Measurements from ENCODE around the gene WASL.

WASL gene

DNA sequence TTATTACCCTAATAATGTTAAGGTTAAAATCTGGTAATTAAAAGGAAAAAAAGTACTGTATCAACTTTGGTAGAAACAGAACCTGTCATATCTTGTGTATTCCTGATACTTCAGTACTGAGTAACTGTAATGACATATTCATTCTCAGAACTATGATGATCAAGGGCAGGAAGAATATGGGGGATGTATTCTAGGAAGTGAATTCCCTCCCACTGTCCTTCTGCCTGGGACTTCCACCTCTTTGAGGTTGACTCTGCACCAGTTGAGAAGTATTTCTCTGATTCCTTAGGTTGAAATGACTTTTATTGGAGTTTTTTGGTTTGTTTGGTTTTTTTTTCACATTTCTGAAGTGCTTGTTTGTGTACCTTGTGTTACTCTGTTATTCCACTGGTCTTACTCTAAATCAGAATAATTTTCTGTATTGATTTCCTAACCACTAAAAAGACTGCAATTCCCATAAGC lies 36.9 kb downstream of the WASL start:
- Mint-ChIP-seq H3K4me3 (no peak overlapping the region), H3K4me1 (peaks cover 3% of the 10 kb centered on the region), H3K27ac (no peak overlapping the region), H3K36me3 (ENCODE audit: low read depth) (peaks cover 18% of the 10 kb centered on the region), H3K9me3 (no peaks in the 10 kb centered on the region), H3K27me3 (ENCODE audit: low read depth, poor library complexity) (no peaks in the 10 kb centered on the region)
- TF ChIP-seq, protein P1, sequence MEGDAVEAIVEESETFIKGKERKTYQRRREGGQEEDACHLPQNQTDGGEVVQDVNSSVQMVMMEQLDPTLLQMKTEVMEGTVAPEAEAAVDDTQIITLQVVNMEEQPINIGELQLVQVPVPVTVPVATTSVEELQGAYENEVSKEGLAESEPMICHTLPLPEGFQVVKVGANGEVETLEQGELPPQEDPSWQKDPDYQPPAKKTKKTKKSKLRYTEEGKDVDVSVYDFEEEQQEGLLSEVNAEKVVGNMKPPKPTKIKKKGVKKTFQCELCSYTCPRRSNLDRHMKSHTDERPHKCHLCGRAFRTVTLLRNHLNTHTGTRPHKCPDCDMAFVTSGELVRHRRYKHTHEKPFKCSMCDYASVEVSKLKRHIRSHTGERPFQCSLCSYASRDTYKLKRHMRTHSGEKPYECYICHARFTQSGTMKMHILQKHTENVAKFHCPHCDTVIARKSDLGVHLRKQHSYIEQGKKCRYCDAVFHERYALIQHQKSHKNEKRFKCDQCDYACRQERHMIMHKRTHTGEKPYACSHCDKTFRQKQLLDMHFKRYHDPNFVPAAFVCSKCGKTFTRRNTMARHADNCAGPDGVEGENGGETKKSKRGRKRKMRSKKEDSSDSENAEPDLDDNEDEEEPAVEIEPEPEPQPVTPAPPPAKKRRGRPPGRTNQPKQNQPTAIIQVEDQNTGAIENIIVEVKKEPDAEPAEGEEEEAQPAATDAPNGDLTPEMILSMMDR (IDR thresholded peaks at IDR 0.05): no peak
- DNase-seq: no peak

DNA sequence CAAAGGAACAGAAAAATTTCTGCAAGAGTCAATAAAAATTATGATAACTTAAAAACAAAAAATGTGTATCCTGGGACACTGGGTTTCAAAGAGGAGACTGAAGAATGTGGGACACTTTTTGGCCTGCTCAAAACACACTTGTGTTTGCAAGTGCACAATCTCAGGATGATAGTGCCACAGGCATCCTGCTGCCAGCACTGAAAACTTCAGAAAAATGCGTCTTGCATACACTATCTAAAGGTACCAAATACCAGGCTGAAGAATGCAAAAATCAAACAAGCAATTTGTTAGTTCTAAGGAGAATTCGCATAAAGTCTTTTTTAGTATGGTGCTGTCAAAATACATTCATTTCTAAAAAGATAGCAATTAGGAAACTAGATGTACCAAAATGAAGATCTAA lies 38.1 kb downstream of the WASL start:
- no peaks in the 10 kb centered on the region for H3K9me3 Mint-ChIP-seq
- H3K36me3 Mint-ChIP-seq (ENCODE audit: low read depth): peaks cover 25% of the 10 kb centered on the region
- TF ChIP-seq, protein P1 (IDR thresholded peaks at IDR 0.05): no peak
- H3K27ac Mint-ChIP-seq: no peak overlapping the region
- no peak overlapping the region for H3K4me3 Mint-ChIP-seq
- peaks cover 3% of the 10 kb centered on the region for H3K4me1 Mint-ChIP-seq
- no peaks in the 10 kb centered on the region for H3K27me3 Mint-ChIP-seq (ENCODE audit: low read depth, poor library complexity)
- no peak for DNase-seq

DNA sequence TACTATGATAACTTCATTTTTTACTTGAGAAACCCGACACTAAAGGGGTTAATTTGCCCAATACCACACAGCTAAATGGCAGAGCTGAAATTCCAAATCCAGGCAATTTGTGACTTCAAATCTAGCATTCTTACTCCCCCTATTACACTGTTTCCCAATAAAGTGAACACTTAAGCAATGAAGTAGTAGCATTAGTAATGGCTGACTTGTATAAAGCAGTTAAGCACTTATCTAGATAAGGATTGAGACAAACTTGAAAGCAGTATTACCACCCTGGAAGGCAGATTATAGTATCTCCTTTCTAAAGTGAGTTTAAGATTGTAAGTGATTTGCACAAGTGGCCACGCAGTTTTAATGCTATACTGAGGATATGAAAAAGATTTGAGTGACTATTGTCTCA lies 39.3 kb downstream of the WASL start:
- H3K9me3 Mint-ChIP-seq: no peaks in the 10 kb centered on the region
- no peak for DNase-seq
- H3K36me3 Mint-ChIP-seq (ENCODE audit: low read depth): peaks cover 28% of the 10 kb centered on the region
- H3K4me3 Mint-ChIP-seq: no peak overlapping the region
- H3K4me1 Mint-ChIP-seq: peaks cover 3% of the 10 kb centered on the region
- TF ChIP-seq, protein P1 (IDR thresholded peaks at IDR 0.05): no peak
- no peaks in the 10 kb centered on the region for H3K27me3 Mint-ChIP-seq (ENCODE audit: low read depth, poor library complexity)
- H3K27ac Mint-ChIP-seq: no peak overlapping the region

DNA sequence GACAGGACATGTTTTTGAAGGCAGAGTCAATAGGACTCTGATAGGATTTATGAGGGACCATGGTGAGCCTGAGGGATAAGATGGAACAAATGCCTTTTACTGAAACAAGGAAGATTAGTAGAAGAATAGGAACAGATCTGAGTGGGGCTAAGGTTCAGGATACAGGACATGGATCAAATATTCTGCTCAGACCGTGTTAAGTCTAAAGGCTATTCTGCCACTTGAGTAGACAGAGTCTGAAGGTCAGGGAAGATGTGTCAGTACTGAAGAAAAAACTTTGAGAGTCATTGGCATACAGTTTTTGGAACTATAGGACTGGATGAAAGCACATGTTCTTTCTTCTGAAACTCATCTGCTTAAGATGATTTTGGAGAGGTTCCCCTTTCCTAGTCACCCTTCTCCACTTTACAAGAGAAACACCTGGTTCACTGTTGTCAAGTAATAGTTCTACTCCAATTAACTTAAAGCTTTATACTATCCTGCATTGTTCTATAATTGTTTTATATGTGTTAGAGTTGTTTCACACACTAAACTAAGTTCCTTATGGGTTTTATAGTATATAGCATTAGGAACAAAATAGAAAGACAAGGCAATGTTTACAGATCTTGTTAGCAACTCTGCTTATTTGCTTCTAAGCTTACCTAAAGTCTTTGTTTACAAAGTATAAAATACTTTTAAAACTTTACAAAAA lies 43.4 kb downstream of the WASL start:
- Mint-ChIP-seq H3K9me3 (no peaks in the 10 kb centered on the region), H3K27me3 (ENCODE audit: low read depth, poor library complexity) (no peaks in the 10 kb centered on the region), H3K4me1 (peaks cover under 1% of the 10 kb centered on the region), H3K4me3 (no peak overlapping the region), H3K27ac (peak overlapping the region; percentile 89), H3K36me3 (ENCODE audit: low read depth) (peaks cover 33% of the 10 kb centered on the region)
- DNase-seq: no peak
- TF ChIP-seq, protein P1 (IDR thresholded peaks at IDR 0.05): no peak

DNA sequence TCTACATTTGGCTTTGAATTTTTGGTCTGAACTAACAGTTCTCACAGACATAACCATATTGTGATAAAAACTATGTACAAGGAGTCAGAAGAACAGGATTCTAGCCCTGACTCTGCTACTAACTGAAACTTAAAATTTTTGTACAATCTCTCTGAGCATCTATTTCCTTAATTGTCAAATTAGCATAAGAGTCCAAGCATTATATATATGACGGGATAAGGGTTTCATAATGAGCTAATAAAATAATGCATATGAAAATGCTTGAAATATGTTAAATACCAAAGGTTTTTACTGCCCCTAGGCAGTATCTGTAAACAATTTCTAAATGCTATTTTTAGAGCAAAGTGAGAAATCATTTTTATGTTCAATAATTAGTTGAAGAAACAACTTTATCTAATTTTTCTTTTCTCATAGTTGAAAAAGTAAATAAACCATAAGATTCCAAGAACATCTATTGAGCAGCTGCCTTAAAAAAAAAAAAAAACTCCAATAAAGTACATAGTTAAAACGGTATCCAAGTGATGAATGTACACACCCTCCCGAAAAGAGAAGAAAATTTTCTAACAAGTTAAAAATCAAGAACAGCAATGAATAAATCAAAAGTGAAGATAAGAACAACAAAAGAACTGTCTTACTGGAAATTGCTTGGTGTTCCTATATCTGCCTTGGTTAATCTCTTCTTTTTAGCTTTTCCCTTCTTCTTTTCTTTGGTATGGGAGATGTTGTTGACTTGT lies 52.7 kb downstream of the WASL start:
- H3K9me3 Mint-ChIP-seq: no peaks in the 10 kb centered on the region
- no peaks in the 10 kb centered on the region for H3K27me3 Mint-ChIP-seq (ENCODE audit: low read depth, poor library complexity)
- peaks cover 11% of the 10 kb centered on the region for H3K4me1 Mint-ChIP-seq
- TF ChIP-seq, protein P1 (IDR thresholded peaks at IDR 0.05): no peak
- no peak for DNase-seq
- H3K27ac Mint-ChIP-seq: no peak overlapping the region
- H3K4me3 Mint-ChIP-seq: no peak overlapping the region
- peaks cover 59% of the 10 kb centered on the region for H3K36me3 Mint-ChIP-seq (ENCODE audit: low read depth)

All from nephron progenitor cell (in vitro differentiated cells).